ENCODE measurements around the gene CRB1.

GRCh38 chr1:197440715-197441114 lies 172.7 kb downstream of the CRB1 start:
- TF ChIP-seq CTCF (IDR thresholded peaks at IDR 0.05): no peak
- TF ChIP-seq POLR2A (IDR thresholded peaks at IDR 0.05): no peak
